ENCODE data around the gene LRRC32. TPM values are rescaled to one million over a fixed set of nuclear protein-coding genes. Genes with fewer than 3 reads are reported as not detected.
A peak's percentile ranks its signal among the peaks of the same experiment; 100 is the strongest.

The LRRC32 gene
- total RNA-seq, 1 experiment from 2014 or later, result 43.5 TPM

- no peak overlapping the region for H2AFZ ChIP-seq (ENCODE audit: low read length)
- H3K27me3 ChIP-seq (ENCODE audit: low read length), result no peaks in the 10 kb centered on the region
- H3K4me1 ChIP-seq (ENCODE audit: low read length), result peaks cover 40% of the 10 kb centered on the region
- no peaks in the 10 kb centered on the region for H3K79me2 ChIP-seq (ENCODE audit: low read length)
- no peaks in the 10 kb centered on the region for H3K36me3 ChIP-seq (ENCODE audit: insufficient read depth, low read length)
- H3K4me2 ChIP-seq (ENCODE audit: low read depth, low read length, poor library complexity, severe bottlenecking), result peak overlapping the region; percentile 11
- H3K4me3 ChIP-seq (ENCODE audit: low read length), result no peak overlapping the region
- H3K27ac ChIP-seq (ENCODE audit: low read length), result no peak overlapping the region
- no peak overlapping the region for H3K9ac ChIP-seq (ENCODE audit: low read length)
- H4K20me1 ChIP-seq (ENCODE audit: insufficient read depth, low read depth, low read length), result no peaks in the 10 kb centered on the region
- no peaks in the 10 kb centered on the region for H3K9me2 ChIP-seq (replicated peaks; ENCODE audit: insufficient read depth, low read length)
- DNase-seq, result no peak
- H3K9me3 ChIP-seq (ENCODE audit: low read length), result 0 out of 2 replicates have a peak, but pooled peaks cover 3% of the 10 kb centered on the region
Measured at GRCh38 chr11:76641905-76642304, 28.6 kb downstream of the LRRC32 start.

- no peaks in the 10 kb centered on the region for H4K20me1 ChIP-seq (ENCODE audit: insufficient read depth, low read depth, low read length)
- H3K4me1 ChIP-seq (ENCODE audit: low read length), result peaks cover 54% of the 10 kb centered on the region
- H3K27ac ChIP-seq (ENCODE audit: low read length), result no peak overlapping the region
- no peak for DNase-seq
- no peaks in the 10 kb centered on the region for H3K9me3 ChIP-seq (ENCODE audit: low read length)
- no peaks in the 10 kb centered on the region for H3K27me3 ChIP-seq (ENCODE audit: low read length)
- H3K9me2 ChIP-seq (replicated peaks; ENCODE audit: insufficient read depth, low read length), result no peaks in the 10 kb centered on the region
- H3K4me3 ChIP-seq (ENCODE audit: low read length), result no peak overlapping the region
- no peaks in the 10 kb centered on the region for H3K79me2 ChIP-seq (ENCODE audit: low read length)
- no peak overlapping the region for H2AFZ ChIP-seq (ENCODE audit: low read length)
- no peak overlapping the region for H3K4me2 ChIP-seq (ENCODE audit: low read depth, low read length, poor library complexity, severe bottlenecking)
- no peaks in the 10 kb centered on the region for H3K36me3 ChIP-seq (ENCODE audit: insufficient read depth, low read length)
- H3K9ac ChIP-seq (ENCODE audit: low read length), result no peak overlapping the region
Measured at GRCh38 chr11:76640501-76640900, 30.0 kb downstream of the LRRC32 start.

- peaks cover 54% of the 10 kb centered on the region for H3K4me1 ChIP-seq (ENCODE audit: low read length)
- no peaks in the 10 kb centered on the region for H3K9me2 ChIP-seq (replicated peaks; ENCODE audit: insufficient read depth, low read length)
- no peaks in the 10 kb centered on the region for H3K36me3 ChIP-seq (ENCODE audit: insufficient read depth, low read length)
- no peak overlapping the region for H3K4me2 ChIP-seq (ENCODE audit: low read depth, low read length, poor library complexity, severe bottlenecking)
- no peak overlapping the region for H3K9ac ChIP-seq (ENCODE audit: low read length)
- H3K79me2 ChIP-seq (ENCODE audit: low read length), result no peaks in the 10 kb centered on the region
- H3K27me3 ChIP-seq (ENCODE audit: low read length), result no peaks in the 10 kb centered on the region
- H2AFZ ChIP-seq (ENCODE audit: low read length), result no peak overlapping the region
- H4K20me1 ChIP-seq (ENCODE audit: insufficient read depth, low read depth, low read length), result no peaks in the 10 kb centered on the region
- no peak overlapping the region for H3K4me3 ChIP-seq (ENCODE audit: low read length)
- DNase-seq, result no peak
- H3K9me3 ChIP-seq (ENCODE audit: low read length), result no peaks in the 10 kb centered on the region
- H3K27ac ChIP-seq (ENCODE audit: low read length), result no peak overlapping the region
Measured at GRCh38 chr11:76639621-76640020, 30.9 kb downstream of the LRRC32 start.

- peaks cover 54% of the 10 kb centered on the region for H3K4me1 ChIP-seq (ENCODE audit: low read length)
- H3K36me3 ChIP-seq (ENCODE audit: insufficient read depth, low read length), result no peaks in the 10 kb centered on the region
- peak overlapping the region; percentile 38; the same call in 1 of the 2 replicates for H3K4me3 ChIP-seq (ENCODE audit: low read length)
- peak overlapping the region; percentile 58 for H3K4me2 ChIP-seq (ENCODE audit: low read depth, low read length, poor library complexity, severe bottlenecking)
- peak overlapping the region; percentile 15; the same call in 1 of the 2 replicates for H2AFZ ChIP-seq (ENCODE audit: low read length)
- H4K20me1 ChIP-seq (ENCODE audit: insufficient read depth, low read depth, low read length), result no peaks in the 10 kb centered on the region
- H3K9me2 ChIP-seq (replicated peaks; ENCODE audit: insufficient read depth, low read length), result no peaks in the 10 kb centered on the region
- H3K27me3 ChIP-seq (ENCODE audit: low read length), result no peaks in the 10 kb centered on the region
- peak overlapping the region; percentile 68 for H3K9ac ChIP-seq (ENCODE audit: low read length)
- no peak for DNase-seq
- no peaks in the 10 kb centered on the region for H3K9me3 ChIP-seq (ENCODE audit: low read length)
- peak overlapping the region; percentile 97 for H3K27ac ChIP-seq (ENCODE audit: low read length)
- no peaks in the 10 kb centered on the region for H3K79me2 ChIP-seq (ENCODE audit: low read length)
Measured at GRCh38 chr11:76638270-76639197, 32.0 kb downstream of the LRRC32 start.

- no peaks in the 10 kb centered on the region for H3K9me3 ChIP-seq (ENCODE audit: low read length)
- peak overlapping the region; percentile 97 for H3K27ac ChIP-seq (ENCODE audit: low read length)
- no peaks in the 10 kb centered on the region for H3K79me2 ChIP-seq (ENCODE audit: low read length)
- DNase-seq, result peak; percentile 93
- H3K4me1 ChIP-seq (ENCODE audit: low read length), result peaks cover 50% of the 10 kb centered on the region
- no peaks in the 10 kb centered on the region for H3K36me3 ChIP-seq (ENCODE audit: insufficient read depth, low read length)
- H2AFZ ChIP-seq (ENCODE audit: low read length), result peak overlapping the region; percentile 15; the same call in 1 of the 2 replicates
- H3K4me3 ChIP-seq (ENCODE audit: low read length), result peak overlapping the region; percentile 38
- H3K9ac ChIP-seq (ENCODE audit: low read length), result peak overlapping the region; percentile 68
- peak overlapping the region; percentile 58 for H3K4me2 ChIP-seq (ENCODE audit: low read depth, low read length, poor library complexity, severe bottlenecking)
- H3K27me3 ChIP-seq (ENCODE audit: low read length), result no peaks in the 10 kb centered on the region
- H4K20me1 ChIP-seq (ENCODE audit: insufficient read depth, low read depth, low read length), result no peaks in the 10 kb centered on the region
- H3K9me2 ChIP-seq (replicated peaks; ENCODE audit: insufficient read depth, low read length), result no peaks in the 10 kb centered on the region
Measured at GRCh38 chr11:76637491-76638269, 32.9 kb downstream of the LRRC32 start.

- Histone ChIP-seq H4K20me1 (ENCODE audit: insufficient read depth, low read depth, low read length) (no peaks in the 10 kb centered on the region), H3K27ac (ENCODE audit: low read length) (peak overlapping the region; percentile 97), H3K36me3 (ENCODE audit: insufficient read depth, low read length) (no peaks in the 10 kb centered on the region), H3K4me1 (ENCODE audit: low read length) (peaks cover 43% of the 10 kb centered on the region), H3K4me3 (ENCODE audit: low read length) (peak overlapping the region; percentile 38), H3K9me2 (replicated peaks; ENCODE audit: insufficient read depth, low read length) (no peaks in the 10 kb centered on the region), H3K9ac (ENCODE audit: low read length) (peak overlapping the region; percentile 68), H3K27me3 (ENCODE audit: low read length) (no peaks in the 10 kb centered on the region), H3K9me3 (ENCODE audit: low read length) (no peaks in the 10 kb centered on the region), H3K79me2 (ENCODE audit: low read length) (no peaks in the 10 kb centered on the region), H3K4me2 (ENCODE audit: low read depth, low read length, poor library complexity, severe bottlenecking) (peak overlapping the region; percentile 58), H2AFZ (ENCODE audit: low read length) (peak overlapping the region; percentile 15; the same call in 1 of the 2 replicates)
- DNase-seq, result no peak
Measured at GRCh38 chr11:76636826-76637460, 33.6 kb downstream of the LRRC32 start.

GRCh38 chr11:76635991-76636738 lies 34.4 kb downstream of the LRRC32 start:
- Histone ChIP-seq H3K4me2 (ENCODE audit: low read depth, low read length, poor library complexity, severe bottlenecking) (peak overlapping the region; percentile 58), H3K9me3 (ENCODE audit: low read length) (no peaks in the 10 kb centered on the region), H3K36me3 (ENCODE audit: insufficient read depth, low read length) (no peaks in the 10 kb centered on the region), H3K79me2 (ENCODE audit: low read length) (no peaks in the 10 kb centered on the region), H3K27ac (ENCODE audit: low read length) (no peak overlapping the region), H3K27me3 (ENCODE audit: low read length) (no peaks in the 10 kb centered on the region), H4K20me1 (ENCODE audit: insufficient read depth, low read depth, low read length) (no peaks in the 10 kb centered on the region), H3K9ac (ENCODE audit: low read length) (peak overlapping the region; percentile 26; the same call in 1 of the 2 replicates), H3K9me2 (replicated peaks; ENCODE audit: insufficient read depth, low read length) (no peaks in the 10 kb centered on the region), H3K4me3 (ENCODE audit: low read length) (no peak overlapping the region; the same call in 1 of the 2 replicates), H3K4me1 (ENCODE audit: low read length) (peaks cover 40% of the 10 kb centered on the region), H2AFZ (ENCODE audit: low read length) (peak overlapping the region; percentile 52; the same call in 1 of the 2 replicates)
- DNase-seq, result no peak
